GM12874 (cell line): ENCODE results near the gene ENPP6.

Experiments
- TF ChIP-seq, protein P1 (sequence below): IDR thresholded peaks from 2 replicates; pipeline ENCODE4 v1.5.1; 2011; ENCODE audit warnings: low read depth, mild to moderate bottlenecking, control low read depth, low read length, moderate library complexity; ENCODE audit not compliant: insufficient read depth

ENPP6 gene

DNA sequence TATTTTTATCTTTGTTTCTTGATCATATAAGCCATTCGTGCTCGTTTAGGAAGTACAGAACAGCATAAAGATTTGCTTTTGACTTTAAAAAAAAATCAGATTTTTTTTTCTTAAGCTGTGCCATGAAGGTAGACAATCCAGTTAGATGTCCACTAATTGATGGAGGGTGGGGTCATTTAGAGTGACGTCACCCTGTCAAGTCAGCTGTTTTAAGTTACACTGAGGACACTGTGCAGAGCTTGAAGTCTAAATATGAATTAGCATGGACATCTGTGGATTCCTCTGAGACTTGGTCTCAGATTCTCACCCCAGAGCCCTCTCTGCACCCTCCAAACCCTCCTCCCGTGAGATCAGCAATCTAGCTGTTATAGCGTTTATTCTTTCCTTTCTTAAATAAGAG is 63.9 kb downstream of the ENPP6 start:
- TF ChIP-seq, protein P1, sequence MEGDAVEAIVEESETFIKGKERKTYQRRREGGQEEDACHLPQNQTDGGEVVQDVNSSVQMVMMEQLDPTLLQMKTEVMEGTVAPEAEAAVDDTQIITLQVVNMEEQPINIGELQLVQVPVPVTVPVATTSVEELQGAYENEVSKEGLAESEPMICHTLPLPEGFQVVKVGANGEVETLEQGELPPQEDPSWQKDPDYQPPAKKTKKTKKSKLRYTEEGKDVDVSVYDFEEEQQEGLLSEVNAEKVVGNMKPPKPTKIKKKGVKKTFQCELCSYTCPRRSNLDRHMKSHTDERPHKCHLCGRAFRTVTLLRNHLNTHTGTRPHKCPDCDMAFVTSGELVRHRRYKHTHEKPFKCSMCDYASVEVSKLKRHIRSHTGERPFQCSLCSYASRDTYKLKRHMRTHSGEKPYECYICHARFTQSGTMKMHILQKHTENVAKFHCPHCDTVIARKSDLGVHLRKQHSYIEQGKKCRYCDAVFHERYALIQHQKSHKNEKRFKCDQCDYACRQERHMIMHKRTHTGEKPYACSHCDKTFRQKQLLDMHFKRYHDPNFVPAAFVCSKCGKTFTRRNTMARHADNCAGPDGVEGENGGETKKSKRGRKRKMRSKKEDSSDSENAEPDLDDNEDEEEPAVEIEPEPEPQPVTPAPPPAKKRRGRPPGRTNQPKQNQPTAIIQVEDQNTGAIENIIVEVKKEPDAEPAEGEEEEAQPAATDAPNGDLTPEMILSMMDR = no peak

DNA sequence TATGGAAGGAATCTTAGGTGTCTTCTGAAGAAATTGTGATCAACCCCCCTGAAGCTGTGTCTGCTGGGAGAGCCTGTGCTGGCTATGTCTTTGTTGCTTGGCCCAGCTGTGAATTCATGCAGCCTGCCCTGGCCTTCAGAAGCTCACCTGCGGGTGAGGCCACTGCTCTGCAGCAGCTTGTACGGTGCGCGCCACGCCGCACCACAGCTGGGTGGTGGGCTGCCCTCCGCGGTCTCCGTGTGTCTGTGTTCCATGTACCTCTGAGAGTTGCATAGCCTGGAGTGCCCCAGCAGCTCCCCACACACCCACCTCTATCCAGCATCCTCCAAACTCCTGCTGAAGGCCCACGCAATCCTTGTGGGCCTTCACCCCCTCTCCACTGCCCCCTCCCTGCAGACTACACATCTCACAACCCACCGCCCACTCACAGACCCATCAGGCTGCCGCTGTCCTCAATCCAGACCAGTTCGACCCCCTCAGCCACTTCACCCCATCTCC is 65.6 kb downstream of the ENPP6 start:
- TF ChIP-seq, protein P1 = no peak

DNA sequence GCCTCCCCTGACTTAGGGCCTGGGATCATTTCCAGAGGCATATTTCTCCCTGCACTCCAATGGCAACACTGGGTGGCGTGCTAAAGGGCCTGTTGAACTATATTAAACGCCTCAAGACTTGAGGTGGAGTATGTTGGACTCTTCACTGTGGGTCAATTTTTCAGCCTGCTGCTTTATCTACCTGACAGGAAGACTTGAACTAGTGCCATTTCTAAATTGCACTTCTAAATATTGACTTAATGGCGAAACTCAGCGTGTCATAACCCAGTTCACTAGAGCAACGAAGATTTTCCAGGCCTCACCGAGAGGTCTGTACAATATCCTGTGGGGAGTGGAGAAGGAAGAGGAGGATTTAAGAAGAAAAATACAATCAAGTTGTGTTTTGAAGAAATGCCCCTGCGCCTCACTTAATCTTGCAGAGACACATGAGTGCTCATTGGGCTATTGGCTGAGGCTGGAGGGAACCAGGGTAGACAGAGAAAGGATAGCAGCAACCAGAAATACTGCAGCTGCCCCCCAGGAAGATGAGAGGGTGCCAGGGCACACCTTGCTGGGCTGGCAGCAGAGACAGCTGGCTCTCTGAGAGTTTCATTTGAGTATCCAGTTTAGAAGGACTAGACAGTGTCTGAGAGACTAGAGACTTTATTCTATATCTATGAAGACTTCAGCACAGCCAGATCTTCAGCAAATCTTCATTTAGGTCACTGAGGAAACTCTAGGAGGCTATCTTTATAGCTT is 67.4 kb downstream of the ENPP6 start:
- TF ChIP-seq, protein P1 = no peak

DNA sequence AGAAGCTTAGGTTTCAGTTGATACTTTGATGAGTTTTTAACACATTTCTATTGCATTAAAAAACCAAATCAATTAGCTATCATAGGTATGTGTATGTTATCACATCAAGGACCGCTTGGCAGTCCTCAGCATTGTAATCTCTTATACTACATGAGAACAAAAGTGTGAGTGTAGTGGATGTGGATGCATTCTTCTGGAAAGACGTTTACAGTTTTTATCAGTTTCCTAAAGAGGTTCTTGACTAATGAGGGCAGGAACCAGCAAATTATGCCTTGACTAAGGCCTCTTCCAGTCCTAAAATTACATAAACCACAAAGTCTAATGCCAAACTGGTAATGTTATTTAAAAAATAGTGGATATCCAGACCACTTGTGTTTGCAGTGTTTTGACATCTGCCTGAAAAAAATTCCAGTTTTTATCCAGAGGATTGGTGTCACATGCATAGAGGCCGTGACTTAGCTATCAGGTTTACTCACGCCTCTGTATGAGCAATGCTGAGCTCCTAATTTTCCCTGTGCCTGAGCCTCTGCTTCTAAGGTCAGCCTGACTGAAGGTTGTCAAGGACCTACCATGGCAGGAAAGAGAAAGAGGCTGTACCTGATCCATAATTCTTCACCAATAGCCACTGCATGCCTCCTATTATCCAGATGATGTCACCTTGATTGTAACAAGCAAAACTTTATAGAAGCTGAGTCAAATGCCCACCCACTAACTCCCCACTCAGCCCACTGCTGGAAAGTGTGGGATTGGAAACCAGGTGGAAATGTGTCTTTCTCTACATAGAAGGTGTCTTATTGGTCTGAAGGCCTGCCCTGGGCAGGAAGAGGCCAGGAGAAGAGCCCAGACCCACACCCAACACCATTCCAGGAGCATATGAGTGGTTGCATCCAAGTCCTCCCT is 68.7 kb downstream of the ENPP6 start:
- TF ChIP-seq, protein P1 = no peak

DNA sequence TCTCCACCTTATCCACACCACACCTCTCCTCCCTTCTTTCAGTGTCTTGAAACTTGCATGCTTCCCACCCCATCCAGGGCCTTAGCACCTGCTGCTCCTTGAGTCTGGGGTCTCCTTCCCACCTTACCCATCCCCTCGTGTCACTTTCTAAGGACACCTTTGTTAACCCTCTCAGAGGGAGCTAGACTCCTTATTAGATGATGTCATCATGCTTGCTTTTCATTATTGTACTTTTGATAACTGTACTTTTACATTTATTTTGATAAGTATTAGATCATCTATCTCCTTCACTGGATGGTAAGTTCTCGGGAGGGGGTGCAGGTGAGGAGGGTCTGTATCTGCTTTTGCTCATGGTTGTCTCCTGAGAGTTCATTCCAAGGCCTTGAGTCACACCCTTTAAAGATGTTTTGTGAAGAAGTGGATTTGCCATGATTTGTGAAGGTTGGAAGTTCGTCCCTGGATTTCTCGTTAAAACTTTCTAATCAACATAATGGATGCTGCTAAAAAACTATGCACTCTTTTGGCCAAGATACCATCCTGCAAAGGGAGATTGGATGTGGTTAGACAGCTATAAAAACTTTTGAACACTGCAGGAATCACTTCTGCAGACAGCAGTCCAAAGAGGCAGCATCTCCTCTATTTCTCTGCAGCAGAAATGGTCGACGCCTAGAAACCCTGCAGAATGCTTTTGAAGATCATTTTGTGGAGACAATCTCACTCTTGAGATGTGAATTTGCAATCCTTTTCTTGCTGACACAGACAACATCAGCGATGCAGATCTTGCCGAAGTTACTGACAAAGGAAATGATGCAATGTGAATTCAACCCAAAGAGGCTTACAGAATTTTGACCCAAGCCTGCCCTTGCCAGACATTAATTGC is 69.6 kb downstream of the ENPP6 start:
- TF ChIP-seq, protein P1 = no peak

DNA sequence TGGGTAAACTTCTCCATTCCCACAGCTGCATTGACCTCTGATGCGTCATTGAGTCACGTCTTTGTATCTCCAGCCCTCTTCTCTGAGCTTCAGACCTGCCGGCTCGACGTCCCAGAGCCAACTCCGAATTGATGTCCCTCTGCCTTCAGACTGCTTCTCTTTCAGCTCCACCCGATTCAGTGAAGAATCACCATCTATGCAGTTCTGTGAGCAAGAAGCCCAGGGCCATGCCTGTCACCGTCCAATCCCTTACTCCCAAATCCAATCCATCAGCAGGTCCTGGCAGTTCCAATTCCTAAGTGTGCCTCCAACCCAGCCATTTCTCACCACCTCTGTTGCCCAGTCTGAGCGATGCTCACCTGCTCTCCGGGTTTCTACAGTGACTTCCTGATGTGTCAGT is 70.7 kb downstream of the ENPP6 start:
- TF ChIP-seq, protein P1 = no peak
